Colonic mucosa (tissue), 4 donors: Measurements from ENCODE around the gene IP6K1. TPM values are rescaled to one million over a fixed set of nuclear protein-coding genes. Genes with fewer than 3 reads are reported as not detected.
A peak's percentile ranks its signal among the peaks of the same experiment; 100 is the strongest.

Experiments used
- DNase-seq: peaks from one replicate; pipeline ENCODE4 v3.0.0-alpha.2; 2020
- H3K27ac ChIP-seq: fragments of 200-600 bp; one replicate; pipeline ENCODE4 v1.8.0; 2021
- H3K27me3 ChIP-seq: fragments of 200-600 bp; one replicate; pipeline ENCODE4 v1.8.0; 2021
- H3K36me3 ChIP-seq: fragments of 200-600 bp; one replicate; pipeline ENCODE4 v1.8.0; 2021
- H3K4me1 ChIP-seq: fragments of 200-600 bp; one replicate; pipeline ENCODE4 v1.8.0; 2021; ENCODE audit warnings: mild to moderate bottlenecking
- H3K4me3 ChIP-seq: fragments of 200-600 bp; one replicate; pipeline ENCODE4 v1.8.0; 2021
- H3K9ac ChIP-seq, 2 donors: one replicate each; pipeline ENCODE4 v1.7.0; 2013; ENCODE audit warnings: control low read depth in 2 of 2, low read depth in 2 of 2, low read length in 2 of 2
- H3K9me3 ChIP-seq: fragments of 200-600 bp; one replicate; pipeline ENCODE4 v1.8.0; 2021
- intact Hi-C: fragments of 100-400 bp; cut with DNase I; formaldehyde crosslinking; loops from one replicate; pipeline ENCODE4 v1.14.1; 2022
- total RNA-seq, 2 donors: library from RNA; stranded (reverse); fragmentation: NEBNext Ultra II Directional in 1 of 2; extraction: Animal tissue kit (Norgen Biotek cat#: 25700) in 1 of 2; gene quantifications; one replicate each; pipeline ENCODE4 v1.2.1, GENCODE V29; 2021
- TF ChIP-seq, protein P1 (sequence below): fragments of 200-600 bp; IDR thresholded peaks from one replicate; pipeline ENCODE4 v1.8.0; 2022; ENCODE audit warnings: antibody characterized with exemption, mild to moderate bottlenecking
- donor health status: healthy.
- donor health status: DM: no; HTN: no; CAD: no.
- donor health status: DM: no; HTN: no; CAD: no.

IP6K1 gene
- total RNA-seq, 2 donors from 2014 or later = 26.8 to 33.7 TPM

DNA sequence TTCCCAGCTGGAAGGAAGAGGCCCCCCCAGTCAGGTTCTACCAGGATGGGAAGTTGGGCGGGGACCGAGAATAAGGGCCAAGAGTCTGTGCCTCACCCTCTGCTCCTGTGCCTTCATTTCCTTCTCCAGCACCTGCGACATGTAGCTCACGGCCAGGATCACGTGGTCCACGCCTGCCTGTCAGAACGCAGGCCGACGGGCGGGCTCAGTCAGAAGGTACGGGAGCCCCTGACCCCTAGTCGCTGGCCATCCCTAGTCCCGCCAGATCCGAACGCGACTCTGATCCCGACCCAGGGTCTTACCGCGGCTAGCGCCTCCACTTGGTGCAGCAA lies 63.1 kb downstream of the IP6K1 start:
- peak; percentile 88 for DNase-seq
- Histone ChIP-seq H3K4me1 (peaks cover 33% of the 10 kb centered on the region), H3K9ac (peak overlapping the region; percentile 93 to 99), H3K27ac (peak overlapping the region; percentile 94), H3K4me3 (peak overlapping the region; percentile 86), H3K9me3 (no peaks in the 10 kb centered on the region), H3K27me3 (no peaks in the 10 kb centered on the region), H3K36me3 (peaks cover 7% of the 10 kb centered on the region)
- intact Hi-C loops = no loop called here
- TF ChIP-seq, protein P1, sequence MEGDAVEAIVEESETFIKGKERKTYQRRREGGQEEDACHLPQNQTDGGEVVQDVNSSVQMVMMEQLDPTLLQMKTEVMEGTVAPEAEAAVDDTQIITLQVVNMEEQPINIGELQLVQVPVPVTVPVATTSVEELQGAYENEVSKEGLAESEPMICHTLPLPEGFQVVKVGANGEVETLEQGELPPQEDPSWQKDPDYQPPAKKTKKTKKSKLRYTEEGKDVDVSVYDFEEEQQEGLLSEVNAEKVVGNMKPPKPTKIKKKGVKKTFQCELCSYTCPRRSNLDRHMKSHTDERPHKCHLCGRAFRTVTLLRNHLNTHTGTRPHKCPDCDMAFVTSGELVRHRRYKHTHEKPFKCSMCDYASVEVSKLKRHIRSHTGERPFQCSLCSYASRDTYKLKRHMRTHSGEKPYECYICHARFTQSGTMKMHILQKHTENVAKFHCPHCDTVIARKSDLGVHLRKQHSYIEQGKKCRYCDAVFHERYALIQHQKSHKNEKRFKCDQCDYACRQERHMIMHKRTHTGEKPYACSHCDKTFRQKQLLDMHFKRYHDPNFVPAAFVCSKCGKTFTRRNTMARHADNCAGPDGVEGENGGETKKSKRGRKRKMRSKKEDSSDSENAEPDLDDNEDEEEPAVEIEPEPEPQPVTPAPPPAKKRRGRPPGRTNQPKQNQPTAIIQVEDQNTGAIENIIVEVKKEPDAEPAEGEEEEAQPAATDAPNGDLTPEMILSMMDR = no peak

DNA sequence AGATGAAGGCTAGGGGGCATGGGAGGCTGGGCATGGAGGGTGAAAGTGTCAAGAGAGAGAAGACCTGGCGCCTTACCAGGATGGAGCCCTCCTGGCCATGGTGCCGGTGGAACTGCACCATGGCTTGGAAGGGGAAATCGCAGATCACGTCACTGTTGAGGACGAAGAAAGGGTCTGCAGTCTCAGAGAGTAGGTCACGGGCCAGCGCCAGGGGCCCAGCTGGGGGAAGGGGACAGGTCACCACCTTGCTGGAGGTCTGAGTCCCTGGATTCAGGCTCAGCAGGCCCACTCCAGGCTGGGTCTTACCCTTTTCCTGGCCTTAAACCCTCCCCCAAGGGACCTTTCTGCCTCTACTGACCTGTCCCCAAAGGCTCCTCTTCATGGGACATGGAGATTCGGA lies 63.4 kb downstream of the IP6K1 start:
- Histone ChIP-seq H3K27me3 (no peaks in the 10 kb centered on the region), H3K9me3 (no peaks in the 10 kb centered on the region), H3K27ac (peak overlapping the region; percentile 94), H3K4me1 (peaks cover 34% of the 10 kb centered on the region), H3K36me3 (peaks cover 7% of the 10 kb centered on the region), H3K9ac (peak overlapping the region; percentile 93 to 99), H3K4me3 (peak overlapping the region; percentile 86)
- TF ChIP-seq, protein P1 = no peak
- DNase-seq = no peak
- intact Hi-C loops = no loop called here

DNA sequence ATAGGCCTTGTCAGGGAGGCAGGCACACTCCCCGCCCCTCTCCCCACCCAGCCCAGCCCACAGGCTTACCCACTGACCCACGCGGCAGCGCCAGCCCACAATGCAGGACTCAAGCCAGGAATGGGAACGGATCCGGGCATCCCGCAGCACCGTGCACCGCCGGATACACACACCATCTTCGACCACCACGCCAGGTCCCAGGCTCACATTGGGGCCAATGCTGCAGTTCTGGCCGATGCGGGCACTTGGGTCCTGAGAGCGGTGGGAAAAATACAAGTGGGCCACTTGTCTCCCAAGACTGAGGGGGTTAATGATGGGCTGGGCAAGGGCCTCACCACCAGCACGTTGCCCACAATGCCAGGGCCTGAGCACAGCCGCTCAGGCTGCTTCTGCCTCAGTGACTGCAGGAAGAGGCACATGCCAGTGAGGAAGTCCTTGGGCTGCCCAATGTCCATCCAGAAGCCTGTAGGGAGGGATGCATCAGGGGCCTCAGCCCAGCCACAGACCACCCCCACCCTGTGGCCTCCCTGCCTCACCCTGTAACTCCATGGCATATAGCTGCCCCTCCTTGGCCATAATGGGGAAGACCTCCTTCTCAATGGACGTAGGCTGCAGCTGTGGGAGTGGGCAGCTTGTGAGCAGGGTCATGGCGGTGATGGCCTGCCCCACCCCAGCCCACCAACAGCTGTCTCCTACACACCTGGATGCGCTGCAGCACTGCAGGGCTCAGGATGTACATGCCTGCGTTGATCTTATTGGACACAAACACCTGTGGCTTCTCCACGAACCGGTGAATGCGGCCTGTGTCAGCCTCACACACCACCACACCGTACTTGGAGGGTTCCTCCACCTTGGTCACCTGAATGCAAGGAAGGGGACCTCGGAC lies 64.2 kb downstream of the IP6K1 start:
- peaks cover 34% of the 10 kb centered on the region for H3K4me1 ChIP-seq
- peak overlapping the region; percentile 86 for H3K4me3 ChIP-seq
- intact Hi-C loops = no loop called here
- peaks cover 1% of the 10 kb centered on the region for H3K36me3 ChIP-seq
- H3K27me3 ChIP-seq = no peaks in the 10 kb centered on the region
- H3K9ac ChIP-seq = peak overlapping the region; percentile 93 to 99
- no peak for DNase-seq
- H3K27ac ChIP-seq = peak overlapping the region; percentile 94
- no peaks in the 10 kb centered on the region for H3K9me3 ChIP-seq
- TF ChIP-seq, protein P1 = no peak

DNA sequence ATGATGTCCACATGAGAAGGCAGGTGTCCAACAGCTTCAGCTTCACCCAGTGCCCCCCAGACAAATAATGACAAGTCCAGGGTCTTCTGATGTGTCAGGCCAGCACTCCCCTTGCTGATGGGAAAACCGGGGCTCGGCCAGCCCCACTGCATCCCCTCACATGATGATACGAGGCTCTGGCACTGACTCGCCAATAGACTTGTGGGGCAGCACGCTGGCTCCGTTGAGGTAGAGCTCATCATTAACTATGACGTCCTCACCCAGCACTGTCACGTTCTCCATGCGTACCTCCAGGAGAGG lies 64.8 kb downstream of the IP6K1 start:
- H3K9ac ChIP-seq = no peak overlapping the region
- no peaks in the 10 kb centered on the region for H3K27me3 ChIP-seq
- DNase-seq = no peak
- TF ChIP-seq, protein P1 = no peak
- H3K27ac ChIP-seq = no peak overlapping the region
- H3K4me1 ChIP-seq = peaks cover 30% of the 10 kb centered on the region
- no peak overlapping the region for H3K4me3 ChIP-seq
- H3K9me3 ChIP-seq = no peaks in the 10 kb centered on the region
- intact Hi-C loops = no loop called here
- no peaks in the 10 kb centered on the region for H3K36me3 ChIP-seq

DNA sequence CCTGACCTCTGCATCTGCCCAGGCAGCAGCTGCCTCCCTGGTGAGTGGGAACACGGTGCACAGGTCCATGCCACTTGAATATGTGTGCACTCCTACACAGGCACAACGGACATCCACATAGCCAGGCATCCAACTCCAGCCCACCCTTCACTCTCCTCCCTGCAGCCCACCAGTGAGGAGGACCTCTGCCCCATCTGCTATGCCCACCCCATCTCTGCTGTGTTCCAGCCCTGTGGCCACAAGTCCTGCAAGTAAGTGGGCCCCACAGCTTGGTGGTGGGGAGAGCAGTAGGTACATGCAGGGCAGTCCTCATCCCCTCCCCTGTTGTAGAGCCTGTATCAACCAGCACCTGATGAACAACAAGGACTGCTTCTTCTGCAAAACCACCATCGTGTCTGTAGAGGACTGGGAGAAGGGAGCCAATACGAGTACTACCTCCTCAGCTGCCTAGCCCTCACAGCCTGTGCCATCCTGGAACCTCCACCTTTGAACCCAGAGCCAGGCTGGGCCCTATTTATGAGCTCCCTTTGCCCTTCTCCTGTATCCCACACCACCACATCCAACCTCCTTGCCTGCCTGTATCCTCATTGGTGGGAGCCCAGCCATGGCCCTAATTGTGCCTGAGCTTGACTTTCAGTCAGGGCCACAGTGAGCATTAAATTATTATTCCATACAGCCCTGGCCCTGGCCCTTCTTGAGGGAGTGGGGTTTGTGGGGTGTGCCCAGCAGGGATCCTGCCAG lies 65.3 kb downstream of the IP6K1 start:
- no peak for DNase-seq
- intact Hi-C loops = no loop called here
- Histone ChIP-seq H3K9ac (no peak overlapping the region), H3K36me3 (no peaks in the 10 kb centered on the region), H3K4me3 (no peak overlapping the region), H3K4me1 (peaks cover 25% of the 10 kb centered on the region), H3K27ac (no peak overlapping the region), H3K27me3 (no peaks in the 10 kb centered on the region), H3K9me3 (no peaks in the 10 kb centered on the region)
- TF ChIP-seq, protein P1 = no peak
